A549 (cell line): Measurements from ENCODE around the gene EXOG. TPM values are rescaled to one million over a fixed set of nuclear protein-coding genes. Genes with fewer than 3 reads are reported as not detected.

Source experiments
- ATAC-seq, 2 experiments: fragments of 200-7000 bp in 1 of 2; fragments of >200 bp in 1 of 2; cut with Nextera tagmentation in 1 of 2; cut with Tn5 transposase in 1 of 2; 3 replicates each; pipeline versions ENCODE4 v1.8.0 to v1.9.1; 2018 to 2020; ENCODE audit warnings: mild to moderate bottlenecking in 1 of 2, moderate library complexity in 1 of 2
- CTCF ChIA-PET: fragments of 300-600 bp; sonication (Branson Sonifier 250); formaldehyde crosslinking; extraction: SDS; loops from one replicate; lab custom pipeline; 2021; ENCODE audit warnings: antibody characterized with exemption, inconsistent platforms; lab: Yijun Ruan, JAX
- POLR2A ChIA-PET: fragments of 350-600 bp; formaldehyde crosslinking; extraction: SDS; loops from one replicate; lab custom pipeline; 2021; ENCODE audit warnings: antibody characterized with exemption, inconsistent platforms; lab: Yijun Ruan, JAX
- DNase-seq, 2 experiments: peaks; one replicate each; pipeline versions ENCODE4 v3.0.0 to v3.0.0-alpha.2; 2011 to 2016; ENCODE audit warnings: low read depth in 1 of 2, low spot score in 1 of 2
- FAIRE-seq: peaks from 2 replicates; lab custom pipeline; 2011; peaks lifted over from hg19 to GRCh38; lab: Jason Lieb, UNC
- H3K27ac ChIP-seq, 2 experiments: fragments of >200 bp; sonication (Bioruptor Twin); formaldehyde crosslinking; 3 replicates each; pipeline ENCODE4 v1.5.1; 2016 to 2017
- H3K4me1 ChIP-seq: fragments of >200 bp; sonication (Bioruptor Twin); formaldehyde crosslinking; 3 replicates; pipeline ENCODE4 v1.6.1; 2016
- H3K4me2 ChIP-seq: fragments of >200 bp; sonication (Bioruptor Twin); formaldehyde crosslinking; 3 replicates; pipeline ENCODE4 v1.6.1; 2016
- H3K4me3 ChIP-seq: fragments of >200 bp; sonication (Bioruptor Twin); formaldehyde crosslinking; 3 replicates; pipeline ENCODE4 v1.5.1; 2016
- H3K9me3 ChIP-seq: fragments of >200 bp; sonication (Bioruptor Twin); formaldehyde crosslinking; 3 replicates; pipeline ENCODE4 v1.6.1; 2016
- CBX2 ChIP-seq: fragments of 200-600 bp; sonication (generic); IDR thresholded peaks from 2 replicates; pipeline ENCODE4 v1.6.1; 2016; ENCODE audit warnings: low read depth, mild to moderate bottlenecking, borderline replicate concordance
- CEBPB ChIP-seq, 2 experiments: fragments of >200 bp in 1 of 2; sonication (Bioruptor Twin) in 1 of 2; formaldehyde crosslinking in 1 of 2; IDR thresholded peaks; 2 replicates each; pipeline ENCODE4 v1.6.1; 2012 to 2016
- CHD2 ChIP-seq: fragments of 150-350 bp; IDR thresholded peaks from 2 replicates; pipeline ENCODE4 v1.6.1; 2014; ENCODE audit warnings: low read length; ENCODE audit not compliant: partially characterized antibody
- CHD4 ChIP-seq: fragments of 200-600 bp; sonication (generic); IDR thresholded peaks from 2 replicates; pipeline ENCODE4 v1.6.1; 2016; ENCODE audit warnings: antibody characterized with exemption, mild to moderate bottlenecking, borderline replicate concordance
- ELK1 ChIP-seq: fragments of 150-350 bp; IDR thresholded peaks from 2 replicates; pipeline ENCODE4 v1.6.1; 2014; ENCODE audit warnings: low read depth, mild to moderate bottlenecking, low read length
- EP300 ChIP-seq, 2 experiments: fragments of >200 bp; sonication (Bioruptor Twin); formaldehyde crosslinking; IDR thresholded peaks; 2 replicates in 1 of 2; 3 replicates in 1 of 2; pipeline ENCODE4 v1.6.1; 2016 to 2017
- ESRRA ChIP-seq: fragments of 150-350 bp; IDR thresholded peaks from 2 replicates; pipeline ENCODE4 v1.6.1; 2014; ENCODE audit warnings: mild to moderate bottlenecking, low read length, borderline replicate concordance
- FOSL2 ChIP-seq, 2 experiments: fragments of 450-650 bp in 1 of 2; fragments of >200 bp in 1 of 2; sonication (Bioruptor Twin) in 1 of 2; formaldehyde crosslinking; IDR thresholded peaks; 2 replicates each; pipeline versions ENCODE4 v1.5.0 to v1.6.1; 2016 to 2020; ENCODE audit warnings: mild to moderate bottlenecking in 1 of 2, moderate library complexity in 1 of 2
- FOXS1 ChIP-seq: fragments of 250-450 bp; sonication (Bioruptor Pico); IDR thresholded peaks from 2 replicates; pipeline ENCODE4 v1.5.0; 2020; ENCODE audit warnings: mild to moderate bottlenecking, moderate library complexity
- GATA3 ChIP-seq: IDR thresholded peaks from 2 replicates; pipeline ENCODE4 v1.6.1; 2012; ENCODE audit warnings: borderline replicate concordance
- HOXB5 ChIP-seq: fragments of 250-450 bp; sonication (Bioruptor Pico); IDR thresholded peaks from 2 replicates; pipeline ENCODE4 v1.5.0; 2020; ENCODE audit warnings: mild to moderate bottlenecking, moderate library complexity
- JUN ChIP-seq, 2 experiments: fragments of >200 bp; sonication (Bioruptor Twin); formaldehyde crosslinking; IDR thresholded peaks; 2 replicates in 1 of 2; 3 replicates in 1 of 2; pipeline ENCODE4 v1.6.1; 2016 to 2017
- JUNB ChIP-seq: fragments of >200 bp; sonication (Bioruptor Twin); formaldehyde crosslinking; IDR thresholded peaks from 2 replicates; pipeline ENCODE4 v1.6.1; 2016
- KDM1A ChIP-seq: fragments of 200-600 bp; sonication (generic); IDR thresholded peaks from 2 replicates; pipeline ENCODE4 v1.6.1; 2016; ENCODE audit warnings: low read depth, mild to moderate bottlenecking
- MYC ChIP-seq: IDR thresholded peaks from 2 replicates; pipeline ENCODE4 v1.6.1; 2012; ENCODE audit warnings: mild to moderate bottlenecking, inconsistent platforms, low read length, improper control_type of control experiment, borderline replicate concordance
- POLR2AphosphoS2 ChIP-seq: conservative IDR thresholded peaks from 2 replicates; pipeline ENCODE4 v1.6.1; 2012; ENCODE audit warnings: low read length, improper control_type of control experiment, inconsistent platforms
- RAD21 ChIP-seq, 2 experiments: fragments of >200 bp in 1 of 2; sonication (Bioruptor Twin) in 1 of 2; formaldehyde crosslinking in 1 of 2; IDR thresholded peaks in 1 of 2; conservative IDR thresholded peaks in 1 of 2; 2 replicates in 1 of 2; 3 replicates in 1 of 2; pipeline ENCODE4 v1.6.1; 2012 to 2018; ENCODE audit warnings: inconsistent platforms in 1 of 2
- RARB ChIP-seq: fragments of 250-450 bp; sonication (Bioruptor Pico); IDR thresholded peaks from 2 replicates; pipeline ENCODE4 v1.8.0; 2021; ENCODE audit warnings: mild to moderate bottlenecking, moderate library complexity
- RNF2 ChIP-seq: fragments of 200-600 bp; sonication (generic); IDR thresholded peaks from 2 replicates; pipeline ENCODE4 v1.6.1; 2016; ENCODE audit warnings: low read depth, mild to moderate bottlenecking, antibody characterized with exemption, moderate library complexity, borderline replicate concordance
- TFCP2L1 ChIP-seq: fragments of 250-450 bp; sonication (Bioruptor Pico); IDR thresholded peaks from 2 replicates; pipeline ENCODE4 v1.5.0; 2021; ENCODE audit warnings: mild to moderate bottlenecking
- WGBS: methylation state at CpG from one replicate; pipeline ENCODE4 v1.1.6; 2017; ENCODE audit errors: missing lambda C conversion rate; 5-methylcytosine and 5-hydroxymethylcytosine counted together
- polyA plus RNA-seq, 4 experiments: library from polyadenylated mRNA; depleted of rRNA in 3 of 4; stranded (reverse); fragments of >200 nt; fragmentation: RNase III in 1 of 4; extraction: RNeasy Plus Mini Kit Qiagen cat#74134 plus additional on column Dnase treatment in 1 of 4; gene quantifications; 2 replicates in 3 of 4; 3 replicates in 1 of 4; pipeline ENCODE4 v1.2.3, GENCODE V29; 2011 to 2017
- TF ChIP-seq, protein P1 (sequence below): fragments of 250-450 bp; sonication (Bioruptor Pico); IDR thresholded peaks from 2 replicates; pipeline ENCODE4 v1.5.0; 2021; ENCODE audit warnings: mild to moderate bottlenecking, moderate library complexity, borderline replicate concordance
- TF ChIP-seq, protein P2 (sequence below): IDR thresholded peaks from 2 replicates; pipeline ENCODE4 v1.6.1; 2012; ENCODE audit warnings: low read depth, borderline replicate concordance
- TF ChIP-seq, protein P3 (sequence below): fragments of 250-450 bp; sonication (Bioruptor Pico); IDR thresholded peaks from 2 replicates; pipeline ENCODE4 v1.5.0; 2020; ENCODE audit warnings: low read depth, mild to moderate bottlenecking, moderate library complexity

The EXOG gene
- polyA plus RNA-seq, 2 of the 4 experiments (the other 2 are of a cell fraction) = 11.2 to 17.1 TPM

- ATAC-seq = no peak
- no peaks in the 10 kb centered on the region for H3K9me3 ChIP-seq
- no peak overlapping the region for H3K4me3 ChIP-seq
- WGBS = 73% methylated on average over 12 of the region's 15 CpGs
- no peak for FAIRE-seq
- H3K4me1 ChIP-seq = no peaks in the 10 kb centered on the region
- CTCF ChIA-PET = interaction anchor here (1.1 to 1.4 kb wide), 2 partner anchors 9 to 13 kb away, joined by 3 read pairs; no protein-coding TSS in a partner anchor
- no peak overlapping the region for H3K4me2 ChIP-seq
- POLR2A ChIA-PET = no interaction called here
- no peak overlapping the region for H3K27ac ChIP-seq
- TF ChIP-seq CBX2 (no peak), MYC (no peak), RAD21 (conservative IDR thresholded peaks at IDR 0.05 in 1 of 2, IDR thresholded peaks at IDR 0.05 in 1 of 2) (no peak), POLR2AphosphoS2 (no peak), KDM1A (no peak), FOXS1 (CRISPR knock-in tag) (no peak), CHD4 (no peak), HOXB5 (CRISPR knock-in tag) (no peak), TFCP2L1 (no peak), RNF2 (no peak), ESRRA (no peak)
- TF ChIP-seq, protein P1, sequence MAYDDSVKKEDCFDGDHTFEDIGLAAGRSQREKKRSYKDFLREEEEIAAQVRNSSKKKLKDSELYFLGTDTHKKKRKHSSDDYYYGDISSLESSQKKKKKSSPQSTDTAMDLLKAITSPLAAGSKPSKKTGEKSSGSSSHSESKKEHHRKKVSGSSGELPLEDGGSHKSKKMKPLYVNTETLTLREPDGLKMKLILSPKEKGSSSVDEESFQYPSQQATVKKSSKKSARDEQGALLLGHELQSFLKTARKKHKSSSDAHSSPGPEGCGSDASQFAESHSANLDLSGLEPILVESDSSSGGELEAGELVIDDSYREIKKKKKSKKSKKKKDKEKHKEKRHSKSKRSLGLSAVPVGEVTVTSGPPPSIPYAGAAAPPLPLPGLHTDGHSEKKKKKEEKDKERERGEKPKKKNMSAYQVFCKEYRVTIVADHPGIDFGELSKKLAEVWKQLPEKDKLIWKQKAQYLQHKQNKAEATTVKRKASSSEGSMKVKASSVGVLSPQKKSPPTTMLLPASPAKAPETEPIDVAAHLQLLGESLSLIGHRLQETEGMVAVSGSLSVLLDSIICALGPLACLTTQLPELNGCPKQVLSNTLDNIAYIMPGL (CRISPR knock-in tag) = no peak
- TF ChIP-seq, protein P2, sequence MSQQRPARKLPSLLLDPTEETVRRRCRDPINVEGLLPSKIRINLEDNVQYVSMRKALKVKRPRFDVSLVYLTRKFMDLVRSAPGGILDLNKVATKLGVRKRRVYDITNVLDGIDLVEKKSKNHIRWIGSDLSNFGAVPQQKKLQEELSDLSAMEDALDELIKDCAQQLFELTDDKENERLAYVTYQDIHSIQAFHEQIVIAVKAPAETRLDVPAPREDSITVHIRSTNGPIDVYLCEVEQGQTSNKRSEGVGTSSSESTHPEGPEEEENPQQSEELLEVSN = no peak
- TF ChIP-seq, all 56 proteins: peak for 0
- DNase-seq = no peak
Observed at GRCh38 chr3:38563070-38563885, 67.1 kb downstream of the EXOG start.

DNA sequence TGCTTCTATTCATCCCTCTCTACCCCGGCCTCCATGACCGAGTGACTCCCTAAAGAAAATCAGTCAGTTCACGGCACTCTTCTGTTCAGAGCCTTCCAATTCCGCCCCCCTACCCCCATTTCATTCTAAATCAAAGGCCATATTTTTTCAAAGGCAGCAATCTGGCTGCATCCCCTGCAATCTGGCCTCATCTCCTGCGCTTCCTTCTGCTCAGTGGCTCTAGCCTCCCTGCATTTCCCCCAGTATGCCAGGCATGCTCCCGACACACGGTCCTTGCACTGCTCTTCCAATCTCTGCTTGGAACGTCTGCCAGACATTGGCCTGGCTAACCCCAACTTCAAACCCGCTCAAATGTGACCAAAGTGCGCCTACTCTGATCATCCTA, 67.7 kb downstream of the EXOG start:
- no peak overlapping the region for H3K4me2 ChIP-seq
- H3K4me1 ChIP-seq = no peaks in the 10 kb centered on the region
- no peak for ATAC-seq
- POLR2A ChIA-PET = no interaction called here
- DNase-seq = no peak
- CTCF ChIA-PET = interaction anchor here (1.1 kb wide), 1 partner anchor 12 kb away, joined by 3 read pairs; no protein-coding TSS in a partner anchor
- WGBS = 47% methylated on average over 10 of the region's 10 CpGs
- no peak overlapping the region for H3K4me3 ChIP-seq
- no peak overlapping the region for H3K27ac ChIP-seq
- H3K9me3 ChIP-seq = no peaks in the 10 kb centered on the region
- FAIRE-seq = no peak
- TF ChIP-seq, protein P3, sequence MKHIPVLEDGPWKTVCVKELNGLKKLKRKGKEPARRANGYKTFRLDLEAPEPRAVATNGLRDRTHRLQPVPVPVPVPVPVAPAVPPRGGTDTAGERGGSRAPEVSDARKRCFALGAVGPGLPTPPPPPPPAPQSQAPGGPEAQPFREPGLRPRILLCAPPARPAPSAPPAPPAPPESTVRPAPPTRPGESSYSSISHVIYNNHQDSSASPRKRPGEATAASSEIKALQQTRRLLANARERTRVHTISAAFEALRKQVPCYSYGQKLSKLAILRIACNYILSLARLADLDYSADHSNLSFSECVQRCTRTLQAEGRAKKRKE = no peak
- no peak for TF ChIP-seq CHD4
- TF ChIP-seq JUNB = no peak
- TF ChIP-seq JUN (IDR thresholded peaks at IDR 0.05) = no peak
- no peak for TF ChIP-seq ELK1
- no peak for TF ChIP-seq RARB (CRISPR knock-in tag)
- TF ChIP-seq EP300 (IDR thresholded peaks at IDR 0.05) = no peak
- no peak for TF ChIP-seq CHD2
- no peak for TF ChIP-seq FOSL2 (IDR thresholded peaks at IDR 0.05)
- TF ChIP-seq FOSL2 (CRISPR knock-in tag; IDR thresholded peaks at IDR 0.05) = no peak
- TF ChIP-seq CEBPB (IDR thresholded peaks at IDR 0.05) = no peak
- TF ChIP-seq GATA3 = no peak
- no peak for TF ChIP-seq CBX2
- TF ChIP-seq HOXB5 (CRISPR knock-in tag) = no peak
